GM12874 (cell line): ENCODE measurements around the gene PLPP4.

Experiments used
- CTCF ChIP-seq: IDR thresholded peaks from 2 replicates; pipeline ENCODE4 v1.5.1; 2011; ENCODE audit warnings: low read depth, mild to moderate bottlenecking, control low read depth, low read length, moderate library complexity; ENCODE audit not compliant: insufficient read depth

PLPP4 gene

GRCh38 chr10:120477743-120478141 is 20.7 kb downstream of the PLPP4 start:
- no peak for TF ChIP-seq CTCF

- no peak for TF ChIP-seq CTCF
Observed at GRCh38 chr10:120478386-120478785, 21.4 kb downstream of the PLPP4 start.

- no peak for TF ChIP-seq CTCF
Observed at GRCh38 chr10:120479506-120479905, 22.5 kb downstream of the PLPP4 start.

GRCh38 chr10:120480065-120480600 is 23.1 kb downstream of the PLPP4 start:
- no peak for TF ChIP-seq CTCF

GRCh38 chr10:120480848-120481247 is 23.8 kb downstream of the PLPP4 start:
- no peak for TF ChIP-seq CTCF

- no peak for TF ChIP-seq CTCF
Observed at GRCh38 chr10:120483006-120483405, 26.0 kb downstream of the PLPP4 start.

- TF ChIP-seq CTCF, result no peak
Observed at GRCh38 chr10:120483651-120484301, 26.7 kb downstream of the PLPP4 start.
